Measurements from ENCODE around the gene VPS52.

GRCh38 chr6:33209856-33210255, 61.8 kb downstream of the VPS52 start:
- TF ChIP-seq CTCF (IDR thresholded peaks at IDR 0.05): no peak
- no peak for TF ChIP-seq POLR2A (IDR thresholded peaks at IDR 0.05)

Data from body of pancreas (tissue), 4 donors.